Endometrial microvascular endothelial cells (primary cell): ENCODE results near the gene PRKCB. TPM values are rescaled to one million over a fixed set of nuclear protein-coding genes. Genes with fewer than 3 reads are reported as not detected.
"Not testable (repeated sequence)": the region's sequence is repeated elsewhere in the genome, so short reads cannot be mapped to it uniquely, and the experiment has no call there.

Experiments
- in situ Hi-C: cut with HindIII; loops from 2 replicates; pipeline ENCODE4 v1.10.0; 2017; ENCODE audit warnings: low sequenced_read_pairs, low pct_unique_long_range_greater_than_20kb; ENCODE audit errors: inconsistent ontology term
- total RNA-seq: library from RNA; depleted of rRNA; stranded (reverse); fragments of >200 nt; gene quantifications from one replicate; pipeline ENCODE4 v1.2.3, GENCODE V29; 2015; ENCODE audit errors: inconsistent ontology term

The PRKCB gene
- total RNA-seq, 1 donor from 2014 or later: not detected

DNA sequence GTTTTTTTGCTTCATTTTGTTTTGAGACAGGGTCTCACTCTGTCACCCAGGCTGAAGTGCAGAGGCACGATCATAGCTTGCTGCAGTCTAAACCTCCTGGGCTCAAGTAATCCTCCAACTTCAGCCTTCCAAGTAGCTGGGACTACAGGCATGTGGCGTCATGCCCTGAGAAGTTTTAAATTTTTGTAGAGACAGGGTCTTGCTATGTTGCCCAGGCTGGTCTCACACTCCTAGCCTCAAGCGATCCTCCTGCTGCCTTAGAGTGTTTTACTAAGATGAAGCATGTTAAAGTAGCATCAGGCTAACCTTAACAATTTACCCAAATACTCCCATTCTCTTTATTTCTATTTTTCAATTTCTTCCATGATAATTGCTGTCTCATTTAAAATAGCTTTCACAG, 371.1 kb downstream of the PRKCB start:
- in situ Hi-C loops: no loop called here

GRCh38 chr16:24208710-24209109, 372.9 kb downstream of the PRKCB start:
- in situ Hi-C loops: no loop called here

- in situ Hi-C loops: no loop called here
Observed at GRCh38 chr16:24214992-24215391, 379.2 kb downstream of the PRKCB start.

DNA sequence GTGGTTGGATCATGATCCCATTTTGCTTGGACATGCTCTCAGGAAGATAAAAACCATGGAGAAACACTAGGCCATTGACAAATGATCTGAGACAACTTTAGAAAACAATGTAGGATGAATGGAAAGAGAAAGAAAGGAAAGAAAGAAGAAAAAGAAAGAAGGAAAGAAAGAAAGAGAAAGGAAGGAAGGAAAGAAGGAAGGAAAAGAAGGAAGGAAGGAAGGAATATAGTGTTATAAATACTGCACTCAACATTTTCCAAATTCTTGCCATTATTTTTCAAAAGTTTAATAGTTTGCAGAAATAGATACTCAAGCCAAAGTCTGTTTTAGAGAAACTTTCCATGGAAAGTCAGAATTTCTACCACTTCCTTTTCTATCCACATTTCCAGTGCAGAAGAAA, 381.2 kb downstream of the PRKCB start:
- in situ Hi-C loops: no loop called here

- in situ Hi-C loops: no loop called here
Observed at GRCh38 chr16:24217461-24217860, 381.7 kb downstream of the PRKCB start.

DNA sequence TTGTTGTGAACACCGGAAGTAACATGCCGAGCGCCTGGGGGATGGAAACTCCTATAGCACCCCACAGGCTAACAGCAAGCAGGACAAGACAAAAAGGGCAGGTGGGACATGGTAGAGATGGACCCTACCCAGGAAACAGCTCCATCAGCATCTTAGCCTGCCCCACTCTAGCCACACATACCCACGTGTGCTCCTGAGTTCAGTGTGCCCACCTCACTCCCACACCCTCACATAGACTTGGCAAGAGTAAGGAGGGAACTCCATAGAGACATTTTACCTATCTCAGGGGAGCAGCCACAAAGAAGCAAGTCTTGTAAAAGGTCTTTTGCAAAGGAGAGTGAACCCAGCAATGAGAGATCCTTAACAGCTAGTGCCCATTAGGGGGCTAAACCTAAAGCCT, 382.5 kb downstream of the PRKCB start:
- in situ Hi-C loops: no loop called here

DNA sequence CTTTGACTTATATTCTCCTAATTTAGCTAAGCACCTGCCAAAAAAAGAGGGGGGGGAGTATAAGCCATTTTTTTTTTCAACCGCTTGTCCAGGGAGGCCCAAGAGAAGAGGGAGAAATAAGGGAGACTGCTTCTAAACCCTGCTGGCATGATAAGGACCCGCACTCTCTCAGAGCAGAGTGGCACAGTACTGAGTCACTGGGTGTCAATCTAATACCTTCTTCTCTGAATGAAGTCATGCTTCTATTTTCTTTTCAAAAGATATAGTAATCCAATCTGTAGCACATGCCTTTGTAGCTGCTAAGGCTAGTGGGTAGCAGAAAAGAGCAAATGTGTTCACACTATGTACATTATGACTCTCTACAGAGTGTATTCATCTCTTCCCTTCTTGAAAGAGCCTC, 385.4 kb downstream of the PRKCB start:
- in situ Hi-C loops: no loop called here

DNA sequence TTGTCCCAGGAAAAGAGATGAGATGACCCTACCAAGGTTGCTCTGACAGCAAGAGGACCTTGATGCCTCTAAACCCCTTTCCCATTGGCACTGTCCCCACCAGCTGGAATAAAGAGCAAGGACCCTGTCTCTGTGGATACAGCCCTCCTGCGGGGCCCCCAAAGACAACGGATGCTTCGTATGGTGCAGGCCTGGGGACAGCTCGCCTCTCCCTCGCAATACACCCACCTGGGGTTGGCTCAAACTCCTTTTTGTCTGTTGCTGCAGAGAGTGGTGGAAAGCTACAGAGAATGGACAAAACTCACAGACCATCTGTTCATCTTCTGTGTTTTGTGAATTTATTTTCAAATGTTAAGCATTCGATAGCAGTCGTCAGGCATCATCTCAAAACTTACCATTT, 392.7 kb downstream of the PRKCB start:
- in situ Hi-C loops: no loop called here

- in situ Hi-C loops: no loop called here
Observed at GRCh38 chr16:24232936-24233335, 397.2 kb downstream of the PRKCB start.

GRCh38 chr16:24234737-24235136, 399.0 kb downstream of the PRKCB start:
- in situ Hi-C loops: no loop called here

- in situ Hi-C loops: no loop called here
Observed at GRCh38 chr16:24235806-24236205, 400.0 kb downstream of the PRKCB start.

DNA sequence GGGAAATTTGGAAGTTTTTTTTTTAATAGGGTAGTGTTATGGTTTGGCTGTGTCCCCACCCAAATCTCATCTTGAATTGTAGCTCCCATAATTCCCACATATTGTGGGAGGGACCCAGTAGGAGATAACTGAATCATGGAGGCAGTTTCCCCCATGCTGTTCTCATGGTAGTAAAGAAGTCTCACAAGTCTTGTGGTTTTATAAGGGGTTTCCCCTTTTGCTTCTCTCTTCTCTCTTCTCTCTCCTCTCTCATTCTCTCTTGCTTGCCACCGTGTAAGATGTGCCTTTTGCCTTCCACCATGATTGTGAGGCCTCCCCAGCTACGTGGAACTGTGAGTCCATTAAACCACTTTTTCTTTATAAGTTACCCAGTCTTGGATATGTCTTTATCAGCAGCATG, 403.1 kb downstream of the PRKCB start:
- in situ Hi-C loops: not testable (repeated sequence)

DNA sequence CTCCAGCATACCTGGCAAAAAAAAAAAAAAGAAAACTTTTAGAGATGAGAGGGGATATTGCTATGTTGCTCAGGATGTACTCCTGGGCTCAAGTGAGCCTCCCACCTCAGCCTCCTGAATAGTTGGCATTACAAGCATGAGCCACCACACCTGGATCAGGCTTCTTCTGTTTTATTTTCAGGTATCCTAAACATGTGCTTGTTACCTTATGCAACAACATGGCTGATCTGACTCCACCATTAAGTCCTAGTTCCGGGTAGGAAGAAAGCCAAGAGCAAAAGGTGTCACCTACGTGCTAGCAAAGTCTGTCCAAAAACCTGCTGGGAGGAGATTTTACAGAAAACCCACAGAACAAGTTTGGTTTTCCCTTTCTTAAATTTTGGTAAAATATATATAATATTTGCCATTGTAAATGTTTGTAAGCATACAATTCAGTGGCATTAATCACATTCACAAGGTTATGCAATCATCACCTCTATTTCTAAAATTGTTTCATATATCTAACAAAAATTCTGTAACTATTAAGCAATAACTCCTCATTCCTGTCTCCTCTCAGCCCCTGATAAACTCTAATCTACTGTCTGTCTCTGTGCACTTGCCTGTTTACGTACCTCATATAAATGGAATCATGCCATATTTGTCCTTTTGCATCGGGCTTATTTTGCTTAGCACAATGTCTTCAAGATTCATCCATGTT, 411.3 kb downstream of the PRKCB start:
- in situ Hi-C loops: no loop called here

DNA sequence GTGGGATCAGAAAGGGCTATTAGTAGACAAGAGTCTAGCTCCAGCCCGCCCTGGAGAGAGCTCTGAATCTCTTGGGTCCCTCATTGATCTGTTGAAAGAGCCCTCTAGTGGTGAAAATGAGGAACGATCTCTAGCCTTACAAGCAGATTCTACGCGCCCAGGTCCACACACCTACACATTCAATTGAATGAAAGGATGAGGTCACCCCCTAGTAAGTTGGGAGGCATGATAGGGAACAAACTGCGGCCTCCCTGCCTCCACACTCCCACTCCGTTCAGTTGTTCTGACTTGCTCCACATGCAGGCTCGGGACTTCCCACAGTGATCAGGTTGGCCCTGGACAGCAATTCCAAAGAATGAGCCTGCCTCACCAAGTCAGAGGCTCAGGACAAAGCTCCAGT, 417.4 kb downstream of the PRKCB start:
- in situ Hi-C loops: no loop called here

- in situ Hi-C loops: no loop called here
Observed at GRCh38 chr16:24255456-24256371, 419.9 kb downstream of the PRKCB start, which contains the start of gene CACNG3. Gene CACNG3 (plus strand): TSS chr16:24256335. CDS start chr16:24256755, 420 bp downstream.

- in situ Hi-C loops: no loop called here
Observed at GRCh38 chr16:24257958-24258357, 422.2 kb downstream of the PRKCB start.

GRCh38 chr16:24258791-24259190, 423.0 kb downstream of the PRKCB start:
- in situ Hi-C loops: no loop called here

- in situ Hi-C loops: no loop called here
Observed at GRCh38 chr16:24262816-24263215, 427.0 kb downstream of the PRKCB start.
